H9 (cell line): ENCODE results near the gene UST. TPM values are rescaled to one million over a fixed set of nuclear protein-coding genes. Genes with fewer than 3 reads are reported as not detected.

Experiments used
- DNase-seq: peaks from one replicate; pipeline ENCODE4 v3.0.0-alpha.2; 2017
- H2AFZ ChIP-seq: one replicate; pipeline ENCODE4 v1.6.1; 2013; ENCODE audit warnings: mild to moderate bottlenecking, low read length, control low read depth, moderate library complexity
- H2AK5ac ChIP-seq: 2 replicates; pipeline ENCODE4 v1.6.1; 2013; ENCODE audit warnings: low read length, control low read depth, mixed read lengths; ENCODE audit not compliant: insufficient read length
- H2BK120ac ChIP-seq: one replicate; pipeline ENCODE4 v1.6.1; 2013; ENCODE audit warnings: low read depth, mild to moderate bottlenecking, low read length, control low read depth, inconsistent platforms; ENCODE audit not compliant: poor library complexity, severe bottlenecking
- H2BK12ac ChIP-seq: 2 replicates; pipeline ENCODE4 v1.6.1; 2013; ENCODE audit warnings: low read length, control low read depth, mixed read lengths, low read depth; ENCODE audit not compliant: insufficient read length
- H2BK15ac ChIP-seq: 2 replicates; pipeline ENCODE4 v1.6.1; 2013; ENCODE audit warnings: low read depth, low read length, control low read depth
- H2BK20ac ChIP-seq: one replicate; pipeline ENCODE4 v1.6.1; 2013; ENCODE audit warnings: low read depth, mild to moderate bottlenecking, low read length, control low read depth, inconsistent platforms; ENCODE audit not compliant: poor library complexity, severe bottlenecking
- H2BK5ac ChIP-seq: 2 replicates; pipeline ENCODE4 v1.6.1; 2013; ENCODE audit warnings: low read length, control low read depth, mixed read lengths; ENCODE audit not compliant: insufficient read length
- H3K14ac ChIP-seq: 2 replicates; pipeline ENCODE4 v1.6.1; 2013; ENCODE audit warnings: low read length, control low read depth; ENCODE audit not compliant: insufficient read depth
- H3K18ac ChIP-seq: 2 replicates; pipeline ENCODE4 v1.6.1; 2013; ENCODE audit warnings: low read depth, mild to moderate bottlenecking, mixed read lengths, low read length, control low read depth; ENCODE audit not compliant: insufficient read length
- H3K23ac ChIP-seq: 2 replicates; pipeline ENCODE4 v1.6.1; 2013; ENCODE audit warnings: low read length, control low read depth, mixed read lengths, low read depth; ENCODE audit not compliant: insufficient read length
- H3K23me2 ChIP-seq: 2 replicates; pipeline ENCODE4 v1.6.1; 2013; ENCODE audit warnings: low read depth, mild to moderate bottlenecking, mixed read lengths, low read length, control low read depth; ENCODE audit not compliant: insufficient read length, poor library complexity, severe bottlenecking
- H3K27ac ChIP-seq: 2 replicates; pipeline ENCODE4 v1.5.1; 2013; ENCODE audit warnings: low read length, control low read depth, mixed read lengths, low read depth; ENCODE audit not compliant: insufficient read length
- H3K27me3 ChIP-seq: 2 replicates; pipeline ENCODE4 v1.6.1; 2013; ENCODE audit warnings: low read length, control low read depth, inconsistent platforms; ENCODE audit not compliant: insufficient read depth
- H3K4ac ChIP-seq: 2 replicates; pipeline ENCODE4 v1.6.1; 2013; ENCODE audit warnings: low read depth, mild to moderate bottlenecking, control low read depth, inconsistent platforms, low read length, moderate library complexity
- H3K4me1 ChIP-seq: 2 replicates; pipeline ENCODE4 v1.6.1; 2013; ENCODE audit warnings: low read length, control low read depth, inconsistent platforms; ENCODE audit not compliant: insufficient read depth
- H3K4me2 ChIP-seq: 2 replicates; pipeline ENCODE4 v1.6.1; 2013; ENCODE audit warnings: low read length, control low read depth, mixed read lengths; ENCODE audit not compliant: insufficient read length, insufficient read depth
- H3K56ac ChIP-seq: 2 replicates; pipeline ENCODE4 v1.6.1; 2013; ENCODE audit warnings: low read depth, mild to moderate bottlenecking, mixed read lengths, low read length, control low read depth; ENCODE audit not compliant: insufficient read length
- H3K79me1 ChIP-seq: 2 replicates; pipeline ENCODE4 v1.6.1; 2013; ENCODE audit warnings: low read depth, mild to moderate bottlenecking, moderate library complexity, low read length, control low read depth, inconsistent platforms; ENCODE audit not compliant: insufficient read depth, poor library complexity, severe bottlenecking
- H3K79me2 ChIP-seq: 2 replicates; pipeline ENCODE4 v1.6.1; 2013; ENCODE audit warnings: low read length, control low read depth, inconsistent platforms; ENCODE audit not compliant: insufficient read depth
- H3K9ac ChIP-seq: 2 replicates; pipeline ENCODE4 v1.6.1; 2013; ENCODE audit warnings: low read length, control low read depth, mixed read lengths; ENCODE audit not compliant: insufficient read length; ENCODE audit errors: extremely low read depth
- H3K9me3 ChIP-seq: one replicate; pipeline ENCODE4 v1.6.1; 2013; ENCODE audit warnings: low read depth, low read length, inconsistent platforms; ENCODE audit not compliant: control insufficient read depth
- H3T11ph ChIP-seq: one replicate; pipeline ENCODE4 v1.6.1; 2013; ENCODE audit warnings: mild to moderate bottlenecking, low read length, control low read depth, inconsistent platforms
- H4K20me1 ChIP-seq: one replicate; pipeline ENCODE4 v1.6.1; 2013; ENCODE audit not compliant: control insufficient read depth, insufficient read length, insufficient read depth
- H4K5ac ChIP-seq: 2 replicates; pipeline ENCODE4 v1.6.1; 2013; ENCODE audit warnings: low read depth, mild to moderate bottlenecking, mixed read lengths, low read length, control low read depth; ENCODE audit not compliant: insufficient read length
- H4K8ac ChIP-seq: replicated peaks from 2 replicates; pipeline ENCODE4 v1.6.1; 2013; ENCODE audit warnings: low read length, control low read depth, mixed read lengths, low read depth; ENCODE audit not compliant: insufficient read length
- H4K91ac ChIP-seq: 2 replicates; pipeline ENCODE4 v1.6.1; 2013; ENCODE audit warnings: low read depth, mild to moderate bottlenecking, moderate library complexity, mixed read lengths, low read length, control low read depth; ENCODE audit not compliant: insufficient read length
- H3K27ac Mint-ChIP-seq, 3 experiments: 2 replicates in 2 of 3; 3 replicates in 1 of 3; pipeline ENCODE4 v1.8.0; 2020 to 2021; ENCODE audit warnings: mixed read lengths in 3 of 3, mild to moderate bottlenecking in 1 of 3, moderate library complexity in 1 of 3
- H3K27me3 Mint-ChIP-seq: 2 replicates; pipeline ENCODE4 v1.8.0; 2021; ENCODE audit warnings: low read depth, mild to moderate bottlenecking, moderate library complexity, mixed read lengths
- H3K36me3 Mint-ChIP-seq, 3 experiments: 2 replicates in 2 of 3; 3 replicates in 1 of 3; pipeline ENCODE4 v1.8.0; 2020 to 2021; ENCODE audit warnings: low read depth in 3 of 3, mixed read lengths in 3 of 3; ENCODE audit not compliant: insufficient read depth in 1 of 3
- H3K4me1 Mint-ChIP-seq, 2 experiments: 2 replicates each; pipeline ENCODE4 v1.8.0; 2020; ENCODE audit warnings: mixed read lengths in 2 of 2
- H3K4me3 Mint-ChIP-seq, 2 experiments: 2 replicates in 1 of 2; 3 replicates in 1 of 2; pipeline ENCODE4 v1.8.0; 2020 to 2021; ENCODE audit warnings: mild to moderate bottlenecking in 2 of 2, mixed read lengths in 2 of 2, moderate library complexity in 1 of 2
- H3K9me3 Mint-ChIP-seq, 2 experiments: 2 replicates in 1 of 2; 3 replicates in 1 of 2; pipeline ENCODE4 v1.8.0; 2020; ENCODE audit warnings: mild to moderate bottlenecking in 2 of 2, mixed read lengths in 2 of 2, moderate library complexity in 1 of 2
- CTCF ChIP-seq: fragments of 200-600 bp; sonication (generic); conservative IDR thresholded peaks from 3 replicates; pipeline ENCODE4 v1.8.0; 2021; ENCODE audit warnings: antibody characterized with exemption, mild to moderate bottlenecking
- WGBS: extraction: QIAGEN DNeasy Blood & Tissue Kit; methylation state at CpG from one replicate; pipeline ENCODE4 v1.1.7; 2013; ENCODE audit warnings: missing lambda C conversion rate, low lambda C conversion rate, mixed read lengths; ENCODE audit not compliant: insufficient read length; ENCODE audit errors: extremely low coverage; 5-methylcytosine and 5-hydroxymethylcytosine counted together
- total RNA-seq: library from RNA; stranded (reverse); gene quantifications from 2 replicates; pipeline ENCODE4 v1.2.1, GENCODE V29; 2021

UST gene
- total RNA-seq, 1 experiment from 2014 or later = 14.4 TPM

- Histone ChIP-seq H3K27ac (no peak overlapping the region), H2AK5ac (no peak overlapping the region), H2BK15ac (no peak overlapping the region), H3K9me3 (no peaks in the 10 kb centered on the region), H3K79me1 (peaks cover 5% of the 10 kb centered on the region), H4K5ac (no peak overlapping the region), H3K56ac (no peak overlapping the region), H3K23me2 (no peaks in the 10 kb centered on the region), H4K20me1 (no peaks in the 10 kb centered on the region), H3K9ac (no peak overlapping the region), H3K4me1 (no peaks in the 10 kb centered on the region; the same call in 1 of the 2 replicates), H2AFZ (no peak overlapping the region), H3K4me2 (no peak overlapping the region), H4K8ac (no peak overlapping the region), H3K79me2 (no peaks in the 10 kb centered on the region; the same call in 1 of the 2 replicates), H3T11ph (no peak overlapping the region), H2BK5ac (no peak overlapping the region), H2BK12ac (no peak overlapping the region), H3K18ac (no peak overlapping the region), H3K4ac (no peak overlapping the region), H3K14ac (no peak overlapping the region), H2BK20ac (no peak overlapping the region), H2BK120ac (no peak overlapping the region), H4K91ac (no peak overlapping the region), H3K23ac (no peak overlapping the region), H3K27me3 (no peaks in the 10 kb centered on the region)
- TF ChIP-seq CTCF = no peak
- H3K9me3 Mint-ChIP-seq = no peaks in the 10 kb centered on the region
- H3K4me1 Mint-ChIP-seq = 0 out of 4 replicates have a peak, but pooled peaks cover 3 to 4% of the 10 kb centered on the region in 2 experiments
- no peak overlapping the region for H3K27ac Mint-ChIP-seq
- H3K4me3 Mint-ChIP-seq = no peak overlapping the region
- no CpG with 5 or more reads among the region's 4 CpGs for WGBS
- no peak for DNase-seq
- H3K27me3 Mint-ChIP-seq = no peaks in the 10 kb centered on the region
- no peaks in the 10 kb centered on the region for H3K36me3 Mint-ChIP-seq
These were observed 185.9 kb downstream of the UST start for GRCh38 chr6:148932731-148933130.
